Suprapubic skin (tissue), 4 donors: ENCODE measurements around the gene AMN. TPM values are rescaled to one million over a fixed set of nuclear protein-coding genes. Genes with fewer than 3 reads are reported as not detected.
A peak's percentile ranks its signal among the peaks of the same experiment; 100 is the strongest.

Source experiments
- DNase-seq, 2 donors: peaks; one replicate each; pipeline ENCODE4 v3.0.0-alpha.2; 2019; ENCODE audit warnings: low spot score in 2 of 2
- H3K27ac ChIP-seq: fragments of 200-600 bp; sonication (generic); one replicate; pipeline ENCODE4 v1.5.1; 2019
- H3K27me3 ChIP-seq: fragments of 200-600 bp; sonication (generic); one replicate; pipeline ENCODE4 v1.5.1; 2019
- H3K36me3 ChIP-seq: fragments of 200-600 bp; sonication (generic); one replicate; pipeline ENCODE4 v1.5.1; 2019
- H3K4me1 ChIP-seq: fragments of 200-600 bp; sonication (generic); one replicate; pipeline ENCODE4 v1.5.1; 2019
- H3K4me3 ChIP-seq: fragments of 200-600 bp; sonication (generic); one replicate; pipeline ENCODE4 v1.5.1; 2019; ENCODE audit warnings: mild to moderate bottlenecking
- H3K9me3 ChIP-seq: fragments of 200-600 bp; sonication (generic); one replicate; pipeline ENCODE4 v1.5.1; 2019
- EP300 ChIP-seq: sonication (generic); formaldehyde crosslinking; IDR thresholded peaks from one replicate; pipeline ENCODE4 v1.6.1; 2017; ENCODE audit warnings: antibody characterized with exemption
- POLR2A ChIP-seq, 2 donors: fragments of 450-650 bp; IDR thresholded peaks; one replicate each; pipeline ENCODE4 v1.6.1; 2017; ENCODE audit warnings: antibody characterized with exemption in 2 of 2, mild to moderate bottlenecking in 2 of 2, moderate library complexity in 2 of 2
- POLR2AphosphoS5 ChIP-seq, 3 donors: sonication (generic); formaldehyde crosslinking; IDR thresholded peaks; one replicate each; pipeline ENCODE4 v1.6.1; 2017; ENCODE audit warnings: antibody characterized with exemption in 3 of 3
- WGBS: methylation state at CpG from one replicate; pipeline ENCODE4 v1.1.5; 2018; 5-methylcytosine and 5-hydroxymethylcytosine counted together
- total RNA-seq, 4 donors: library from RNA; depleted of rRNA; stranded (reverse); fragments of >200 nt; gene quantifications; one replicate each; pipeline ENCODE4 v1.1.0, GENCODE V29; 2016
- TF ChIP-seq, protein P1 (sequence below), 2 donors: fragments of 200-600 bp in 1 of 2; fragments of 450-650 bp in 1 of 2; sonication (generic) in 1 of 2; IDR thresholded peaks; one replicate each; pipeline ENCODE4 v1.5.1; 2016 to 2019; ENCODE audit warnings: antibody characterized with exemption in 2 of 2, mild to moderate bottlenecking in 1 of 2, moderate library complexity in 1 of 2

The AMN gene
- total RNA-seq, 4 donors from 2014 or later: 10.6 to 11.8 (median 11.1) TPM

DNA sequence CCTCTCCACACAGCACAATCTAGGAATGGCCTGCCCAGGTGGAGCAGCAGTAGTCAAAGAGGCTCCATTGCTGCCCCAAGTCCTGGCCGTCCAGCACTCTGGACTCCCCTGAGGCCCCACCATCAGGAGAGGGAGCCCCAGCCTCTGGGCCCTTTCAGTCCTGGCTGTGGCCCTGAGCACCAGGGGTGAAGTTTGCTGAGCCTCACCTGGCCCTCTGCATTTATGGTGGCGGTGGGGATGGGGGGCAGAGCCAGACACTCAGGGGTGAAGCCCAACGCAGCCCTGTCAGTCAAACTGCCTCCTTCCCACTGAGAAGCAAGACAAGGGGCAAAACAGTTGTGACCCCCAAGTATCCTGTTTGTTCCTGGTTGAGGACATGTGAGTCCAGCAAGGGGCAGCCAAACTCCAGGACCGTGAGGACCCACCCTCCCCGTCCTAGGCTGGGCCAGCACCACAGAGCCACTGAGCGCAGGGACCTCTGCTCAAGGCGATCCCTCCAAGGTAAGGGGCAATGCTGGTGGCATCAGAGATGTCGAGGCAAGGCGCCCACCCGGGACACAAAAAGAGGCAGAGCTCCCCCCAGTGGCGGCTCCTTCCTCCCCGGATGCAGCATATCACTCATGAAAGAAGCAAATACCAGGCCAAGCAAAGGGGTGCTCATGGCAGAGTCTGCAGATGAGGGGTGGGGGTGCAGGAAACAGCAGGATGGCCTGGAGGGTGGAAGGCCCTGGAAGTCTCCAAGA is 4.8 kb upstream of the AMN start:
- H3K27me3 ChIP-seq: peaks cover 4% of the 10 kb centered on the region
- 37% methylated on average over 5 of the region's 12 CpGs for WGBS
- peaks cover 2% of the 10 kb centered on the region for H3K4me1 ChIP-seq
- TF ChIP-seq, protein P1, sequence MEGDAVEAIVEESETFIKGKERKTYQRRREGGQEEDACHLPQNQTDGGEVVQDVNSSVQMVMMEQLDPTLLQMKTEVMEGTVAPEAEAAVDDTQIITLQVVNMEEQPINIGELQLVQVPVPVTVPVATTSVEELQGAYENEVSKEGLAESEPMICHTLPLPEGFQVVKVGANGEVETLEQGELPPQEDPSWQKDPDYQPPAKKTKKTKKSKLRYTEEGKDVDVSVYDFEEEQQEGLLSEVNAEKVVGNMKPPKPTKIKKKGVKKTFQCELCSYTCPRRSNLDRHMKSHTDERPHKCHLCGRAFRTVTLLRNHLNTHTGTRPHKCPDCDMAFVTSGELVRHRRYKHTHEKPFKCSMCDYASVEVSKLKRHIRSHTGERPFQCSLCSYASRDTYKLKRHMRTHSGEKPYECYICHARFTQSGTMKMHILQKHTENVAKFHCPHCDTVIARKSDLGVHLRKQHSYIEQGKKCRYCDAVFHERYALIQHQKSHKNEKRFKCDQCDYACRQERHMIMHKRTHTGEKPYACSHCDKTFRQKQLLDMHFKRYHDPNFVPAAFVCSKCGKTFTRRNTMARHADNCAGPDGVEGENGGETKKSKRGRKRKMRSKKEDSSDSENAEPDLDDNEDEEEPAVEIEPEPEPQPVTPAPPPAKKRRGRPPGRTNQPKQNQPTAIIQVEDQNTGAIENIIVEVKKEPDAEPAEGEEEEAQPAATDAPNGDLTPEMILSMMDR (IDR thresholded peaks at IDR 0.05): peak; percentile 25 to 44
- no peak for TF ChIP-seq POLR2A (IDR thresholded peaks at IDR 0.05)
- no peak overlapping the region for H3K27ac ChIP-seq
- H3K36me3 ChIP-seq: no peaks in the 10 kb centered on the region
- no peak for DNase-seq
- H3K4me3 ChIP-seq: no peak overlapping the region
- H3K9me3 ChIP-seq: no peaks in the 10 kb centered on the region

DNA sequence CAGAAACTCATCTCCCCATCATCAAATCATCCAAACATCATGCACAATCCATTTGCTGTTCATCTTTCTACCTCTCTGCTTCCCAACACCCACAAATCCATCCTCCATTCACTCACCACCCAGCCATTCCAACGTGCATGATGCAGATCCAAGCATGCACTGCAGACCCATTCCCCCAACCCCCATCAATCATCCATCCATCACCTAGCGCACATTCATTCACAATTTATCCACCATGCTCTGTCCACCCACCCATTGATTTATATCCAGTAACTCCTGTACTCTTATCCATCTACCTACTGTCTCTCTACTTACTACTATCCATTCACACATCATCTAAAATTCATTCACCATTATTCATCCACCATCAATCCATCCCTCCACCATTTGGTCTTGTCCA is 4.0 kb upstream of the AMN start:
- WGBS: 50% methylated on average over 2 of the region's 2 CpGs
- no peaks in the 10 kb centered on the region for H3K36me3 ChIP-seq
- H3K4me3 ChIP-seq: no peak overlapping the region
- H3K4me1 ChIP-seq: peaks cover 10% of the 10 kb centered on the region
- peaks cover 12% of the 10 kb centered on the region for H3K27me3 ChIP-seq
- no peak for TF ChIP-seq POLR2A (IDR thresholded peaks at IDR 0.05)
- no peak for TF ChIP-seq POLR2AphosphoS5 (IDR thresholded peaks at IDR 0.05)
- no peak for TF ChIP-seq EP300
- TF ChIP-seq, protein P1 (IDR thresholded peaks at IDR 0.05): no peak
- H3K27ac ChIP-seq: no peak overlapping the region
- DNase-seq: no peak
- no peaks in the 10 kb centered on the region for H3K9me3 ChIP-seq

DNA sequence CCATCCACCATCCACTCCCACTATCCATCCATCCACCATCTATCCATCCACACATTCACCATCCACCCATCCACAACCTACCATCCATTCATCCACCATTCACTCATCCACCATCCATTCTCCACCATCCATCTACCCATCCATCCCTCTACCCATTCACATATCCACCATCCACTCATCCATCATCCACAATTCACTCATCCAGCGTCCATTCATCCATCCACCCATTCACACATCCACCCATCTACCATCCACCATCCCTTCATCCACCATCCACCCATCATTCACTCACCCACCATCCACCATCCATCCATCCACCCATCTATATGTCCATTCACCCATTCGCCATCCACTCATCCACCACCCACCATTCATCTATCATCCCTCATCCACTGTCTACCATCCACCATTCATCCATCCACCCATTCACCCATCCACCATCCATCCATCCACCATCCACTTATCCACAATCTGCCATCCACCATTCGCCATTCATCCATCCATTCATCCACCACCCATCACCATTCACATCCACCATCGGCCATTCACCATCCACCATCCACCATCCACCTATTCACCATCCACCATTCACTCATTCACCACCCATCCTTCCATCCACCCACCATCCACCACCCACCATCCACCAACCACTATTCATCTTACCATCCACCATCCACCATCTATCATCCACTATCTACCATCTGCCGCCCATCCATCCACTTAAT is 2.0 kb upstream of the AMN start:
- Histone ChIP-seq H3K9me3 (no peaks in the 10 kb centered on the region), H3K4me1 (peaks cover 16% of the 10 kb centered on the region), H3K27me3 (peaks cover 31% of the 10 kb centered on the region), H3K36me3 (no peaks in the 10 kb centered on the region), H3K27ac (no peak overlapping the region), H3K4me3 (no peak overlapping the region)
- DNase-seq: no peak
- TF ChIP-seq POLR2AphosphoS5 (IDR thresholded peaks at IDR 0.05): no peak
- WGBS: 94% methylated on average over 5 of the region's 5 CpGs

DNA sequence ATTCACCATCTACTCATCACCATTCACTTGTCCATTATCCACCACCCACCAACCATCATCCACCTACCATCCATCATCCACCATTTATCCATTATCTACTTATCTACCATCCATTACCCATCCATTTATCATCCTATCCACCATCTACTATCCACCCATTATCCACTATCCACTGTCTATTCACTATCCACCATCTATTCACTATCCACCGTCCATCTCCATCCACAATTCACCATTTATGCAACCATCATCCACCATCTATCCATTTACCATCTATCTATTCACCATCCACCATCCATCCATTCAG is 1.5 kb upstream of the AMN start:
- whole genome bisulfite sequencing: 93% methylated on average over 1 of the region's 1 CpG
- Histone ChIP-seq H3K4me3 (no peak overlapping the region), H3K27me3 (peaks cover 37% of the 10 kb centered on the region), H3K36me3 (no peaks in the 10 kb centered on the region), H3K9me3 (no peaks in the 10 kb centered on the region), H3K27ac (no peak overlapping the region), H3K4me1 (peaks cover 16% of the 10 kb centered on the region)
- DNase-seq: no peak
- TF ChIP-seq POLR2AphosphoS5 (IDR thresholded peaks at IDR 0.05) (no peak), POLR2A (IDR thresholded peaks at IDR 0.05) (no peak), EP300 (no peak)
- TF ChIP-seq, protein P1 (IDR thresholded peaks at IDR 0.05): no peak

DNA sequence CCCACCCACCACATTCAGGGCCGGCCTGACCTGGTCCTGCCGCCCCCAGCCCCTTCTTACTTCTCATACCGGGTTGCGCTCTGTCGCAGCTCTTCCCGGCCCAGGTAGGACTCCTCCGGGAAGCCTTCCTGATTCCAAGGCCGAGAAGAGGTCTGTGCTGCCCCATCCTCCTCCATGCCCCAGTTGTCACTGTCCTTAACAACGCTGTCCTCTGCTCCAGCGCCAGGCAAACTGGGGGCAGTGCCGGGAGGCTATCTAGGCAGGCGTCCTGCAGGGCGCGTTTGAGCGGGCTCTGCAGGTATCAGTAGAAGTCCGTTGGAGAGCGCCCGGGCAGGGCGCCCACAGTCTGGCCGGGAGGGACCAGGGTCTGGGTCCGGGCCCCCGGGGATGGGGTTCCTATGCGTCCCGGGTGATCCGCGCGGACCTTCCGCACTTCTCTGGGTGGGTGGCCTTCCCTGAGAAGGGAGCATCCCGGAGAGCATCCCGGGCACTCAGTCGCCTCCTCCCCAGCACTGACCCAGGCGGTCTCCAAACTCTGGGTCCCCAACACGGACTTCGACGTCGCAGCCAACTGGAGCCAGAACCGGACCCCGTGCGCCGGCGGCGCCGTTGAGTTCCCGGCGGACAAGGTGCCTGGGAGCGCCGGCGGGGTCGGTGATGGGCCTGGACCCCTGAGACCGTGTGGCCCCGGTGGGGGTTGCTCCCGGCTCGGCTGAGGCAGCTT is 900 bp downstream of the AMN start:
- H3K9me3 ChIP-seq: no peaks in the 10 kb centered on the region
- H3K4me3 ChIP-seq: peak overlapping the region; percentile 31
- H3K4me1 ChIP-seq: peaks cover 29% of the 10 kb centered on the region
- H3K27me3 ChIP-seq: peaks cover 40% of the 10 kb centered on the region
- TF ChIP-seq, protein P1 (IDR thresholded peaks at IDR 0.05): no peak
- TF ChIP-seq EP300: no peak
- no peak for TF ChIP-seq POLR2AphosphoS5 (IDR thresholded peaks at IDR 0.05)
- no peak for TF ChIP-seq POLR2A (IDR thresholded peaks at IDR 0.05)
- WGBS: 7% methylated on average over 39 of the region's 53 CpGs
- no peak for DNase-seq
- no peak overlapping the region for H3K27ac ChIP-seq
- no peaks in the 10 kb centered on the region for H3K36me3 ChIP-seq
